K562 (cell line): ENCODE results near the gene CLIC1. TPM values are rescaled to one million over a fixed set of nuclear protein-coding genes. Genes with fewer than 3 reads are reported as not detected.

Source experiments
- E2F5 ChIP-seq: sonication (generic); formaldehyde crosslinking; IDR thresholded peaks from 2 replicates; pipeline ENCODE4 v1.8.0; 2022; ENCODE audit warnings: mild to moderate bottlenecking, missing genetic modification reagents
- EP300 ChIP-seq: IDR thresholded peaks from 2 replicates; pipeline ENCODE4 v1.6.1; 2012; ENCODE audit warnings: low read length, improper control_type of control experiment
- ID3 ChIP-seq, 2 experiments: fragments of 250-450 bp in 1 of 2; fragments of 450-650 bp in 1 of 2; sonication (Bioruptor Pico) in 1 of 2; IDR thresholded peaks; 2 replicates each; pipeline versions ENCODE4 v1.6.1 to v1.8.0; 2016 to 2021; ENCODE audit warnings: mild to moderate bottlenecking in 2 of 2, moderate library complexity in 2 of 2, missing compliant biosample characterization in 1 of 2, missing genetic modification characterization in 1 of 2
- LCOR ChIP-seq: sonication (generic); formaldehyde crosslinking; IDR thresholded peaks from 2 replicates; pipeline ENCODE4 v1.8.0; 2022; ENCODE audit warnings: mild to moderate bottlenecking, missing genetic modification reagents
- MAZ ChIP-seq, 2 experiments: fragments of 450-650 bp in 1 of 2; sonication (generic) in 1 of 2; formaldehyde crosslinking; IDR thresholded peaks in 1 of 2; conservative IDR thresholded peaks in 1 of 2; 2 replicates each; pipeline versions ENCODE4 v1.4.0 to v1.5.0; 2020; ENCODE audit warnings: mild to moderate bottlenecking in 1 of 2, missing genetic modification reagents in 1 of 2
- MTA3 ChIP-seq: fragments of 450-650 bp; formaldehyde crosslinking; IDR thresholded peaks from 2 replicates; pipeline ENCODE4 v1.6.1; 2017; ENCODE audit warnings: mild to moderate bottlenecking, borderline replicate concordance
- MYBL2 ChIP-seq, 2 experiments: fragments of 450-650 bp in 1 of 2; sonication (generic) in 1 of 2; formaldehyde crosslinking in 1 of 2; IDR thresholded peaks; 2 replicates each; pipeline versions ENCODE4 v1.6.1 to v1.8.1; 2017 to 2022; ENCODE audit warnings: borderline replicate concordance in 1 of 2, inconsistent platforms in 1 of 2, low read depth in 1 of 2, mild to moderate bottlenecking in 1 of 2, missing genetic modification reagents in 1 of 2, moderate library complexity in 1 of 2
- NR4A1 ChIP-seq, 2 experiments: fragments of 250-450 bp in 1 of 2; fragments of 450-650 bp in 1 of 2; sonication (Bioruptor Pico) in 1 of 2; IDR thresholded peaks; 2 replicates each; pipeline versions ENCODE4 v1.4.0 to v1.6.1; 2016 to 2020; ENCODE audit warnings: mild to moderate bottlenecking in 2 of 2, missing compliant biosample characterization in 1 of 2, missing genetic modification characterization in 1 of 2, moderate library complexity in 1 of 2
- NRF1 ChIP-seq, 2 experiments: fragments of 450-650 bp; IDR thresholded peaks in 1 of 2; conservative IDR thresholded peaks in 1 of 2; 2 replicates each; pipeline ENCODE4 v1.6.1; 2014; ENCODE audit warnings: mild to moderate bottlenecking in 2 of 2
- POLR2AphosphoS5 ChIP-seq: IDR thresholded peaks from 2 replicates; pipeline ENCODE4 v1.6.1; 2011; ENCODE audit warnings: mild to moderate bottlenecking, low read depth, low read length, moderate library complexity; ENCODE audit not compliant: control insufficient read depth, insufficient read depth
- POLR2H ChIP-seq: IDR thresholded peaks from 2 replicates; pipeline ENCODE4 v1.6.1; 2016; ENCODE audit warnings: missing genetic modification characterization, low read depth, mild to moderate bottlenecking, control low read depth, missing compliant biosample characterization, moderate library complexity
- POU5F1 ChIP-seq: fragments of 150-350 bp; IDR thresholded peaks from 2 replicates; pipeline ENCODE4 v1.6.1; 2014; ENCODE audit warnings: borderline replicate concordance, low read length, low read depth, mild to moderate bottlenecking; ENCODE audit not compliant: partially characterized antibody
- RBFOX2 ChIP-seq: fragments of 200-400 bp; formaldehyde crosslinking; IDR thresholded peaks from 2 replicates; pipeline ENCODE4 v1.6.1; 2017; ENCODE audit warnings: low read depth, mild to moderate bottlenecking, low read length, moderate library complexity
- SIN3A ChIP-seq, 2 experiments: fragments of 150-350 bp in 1 of 2; IDR thresholded peaks; 2 replicates each; pipeline ENCODE4 v1.6.1; 2011 to 2016; ENCODE audit warnings: borderline replicate concordance in 2 of 2, low read depth in 2 of 2, low read length in 2 of 2, mild to moderate bottlenecking in 2 of 2, moderate library complexity in 2 of 2; ENCODE audit not compliant: control insufficient read depth in 1 of 2
- SMARCE1 ChIP-seq: fragments of 450-650 bp; IDR thresholded peaks from 2 replicates; pipeline ENCODE4 v1.7.1; 2016; ENCODE audit warnings: mild to moderate bottlenecking
- ZBTB17 ChIP-seq: fragments of 450-650 bp; formaldehyde crosslinking; IDR thresholded peaks from 2 replicates; pipeline ENCODE4 v1.4.0; 2020; ENCODE audit warnings: mild to moderate bottlenecking
- ZKSCAN1 ChIP-seq: fragments of 150-350 bp; IDR thresholded peaks from 2 replicates; pipeline ENCODE4 v1.6.1; 2016; ENCODE audit warnings: low read depth, low read length
- ZNF232 ChIP-seq: sonication (generic); formaldehyde crosslinking; IDR thresholded peaks from 2 replicates; pipeline ENCODE4 v1.8.0; 2022; ENCODE audit warnings: mild to moderate bottlenecking, missing genetic modification reagents
- ZNF57 ChIP-seq: fragments of 450-650 bp; formaldehyde crosslinking; IDR thresholded peaks from 2 replicates; pipeline ENCODE4 v1.4.0; 2020; ENCODE audit warnings: mild to moderate bottlenecking, moderate library complexity
- ZNF707 ChIP-seq: fragments of 250-450 bp; sonication (Bioruptor Pico); conservative IDR thresholded peaks from 2 replicates; pipeline ENCODE4 v1.8.0; 2022; ENCODE audit warnings: inconsistent platforms, mild to moderate bottlenecking, moderate library complexity
- polyA plus RNA-seq, 8 experiments: library from polyadenylated mRNA; depleted of rRNA in 4 of 8; stranded (reverse) in 5 of 8; unstranded in 3 of 8; fragments of >200 nt; fragmentation: Nextera tagmentation in 2 of 8; fragmentation: Illumina TruSeq in 1 of 8; extraction: Ambion mirVana in 2 of 8; extraction: Trizol in 1 of 8; gene quantifications; 2 replicates each; pipeline versions ENCODE4 v1.2.1 to v1.2.3, GENCODE V29; 2011 to 2014; ENCODE audit warnings: inconsistent platforms in 1 of 8, missing spikeins in 1 of 8
- total RNA-seq, 7 experiments: library from RNA; depleted of rRNA in 6 of 7; stranded (reverse); fragments of >200 nt in 6 of 7; fragmentation: Illumina TruSeq in 2 of 7; extraction: Trizol in 2 of 7; gene quantifications; 2 replicates each; pipeline versions ENCODE4 v1.2.1 to v1.2.3, GENCODE V29; 2011 to 2021; ENCODE audit warnings: low replicate concordance in 1 of 7

Gene CLIC1
- total and polyA plus RNA-seq, 9 of the 15 experiments (the other 6 are each of a cell fraction or from before 2014, with no cell fraction given) = 1,267 to 2,419 (median 1,808) TPM

GRCh38 chr6:31750411-31751022, 14.2 kb upstream of the CLIC1 start (continued):
- no peak for TF ChIP-seq POU5F1
- TF ChIP-seq SIN3A (IDR thresholded peaks at IDR 0.05; ENCODE audit: borderline replicate concordance in 2 of 2, control insufficient read depth in 1 of 2, low read depth in 2 of 2, low read length in 2 of 2) = no peak
- TF ChIP-seq MAZ (CRISPR knock-in tag; conservative IDR thresholded peaks at IDR 0.05 in 1 of 2, IDR thresholded peaks at IDR 0.05 in 1 of 2) = peak in 1 of 2 experiments; percentile 36; a peak in 1 of 4 replicates
- TF ChIP-seq ZNF232 (CRISPR knock-in tag) = 0 out of 2 replicates have a peak, but pooled peaks have one; percentile 10
- TF ChIP-seq ID3 (CRISPR knock-in tag; IDR thresholded peaks at IDR 0.05) = no peak
- no peak for TF ChIP-seq ID3 (tag; IDR thresholded peaks at IDR 0.05)
- peak; percentile 60 for TF ChIP-seq MYBL2 (IDR thresholded peaks at IDR 0.05; ENCODE audit: low read depth)
- no peak for TF ChIP-seq MYBL2 (CRISPR knock-in tag; IDR thresholded peaks at IDR 0.05; ENCODE audit: borderline replicate concordance)
- 0 out of 2 replicates have a peak, but pooled peaks have one; percentile 27 for TF ChIP-seq NR4A1 (CRISPR knock-in tag; IDR thresholded peaks at IDR 0.05)
- no peak for TF ChIP-seq NR4A1 (tag; IDR thresholded peaks at IDR 0.05)
- TF ChIP-seq ZBTB17 (CRISPR knock-in tag) = 0 out of 2 replicates have a peak, but pooled peaks have one; percentile 27
- 0 out of 2 replicates have a peak, but pooled peaks have one; percentile 48 for TF ChIP-seq POLR2H (tag)
- peak; percentile 93 for TF ChIP-seq ZKSCAN1
- 0 out of 2 replicates have a peak, but pooled peaks have one; percentile 5 for TF ChIP-seq RBFOX2
- no peak for TF ChIP-seq E2F5 (CRISPR knock-in tag)
- TF ChIP-seq NRF1 (conservative IDR thresholded peaks at IDR 0.05 in 1 of 2, IDR thresholded peaks at IDR 0.05 in 1 of 2) = peak; percentile 48 to 62; a peak in 3 of 4 replicates
- 0 out of 2 replicates have a peak, but pooled peaks have one; percentile 52 for TF ChIP-seq ZNF57 (CRISPR knock-in tag)
- no peak for TF ChIP-seq ZNF707 (CRISPR knock-in tag)
- peak; percentile 14; the same call in 1 of the 2 replicates for TF ChIP-seq EP300
- TF ChIP-seq LCOR = 0 out of 2 replicates have a peak, but pooled peaks have one; percentile 39
- TF ChIP-seq MTA3 = peak; percentile 56; the same call in 1 of the 2 replicates
- no peak for TF ChIP-seq POLR2AphosphoS5
- TF ChIP-seq SMARCE1 = 0 out of 2 replicates have a peak, but pooled peaks have one; percentile 36
